HepG2 (cell line): ENCODE measurements around the gene SERHL2. TPM values are rescaled to one million over a fixed set of nuclear protein-coding genes. Genes with fewer than 3 reads are reported as not detected.

Experiments
- ATAC-seq: fragments of 200-7000 bp; cut with Tn5 transposase; 3 replicates; pipeline ENCODE4 v1.9.1; 2020; ENCODE audit warnings: mild to moderate bottlenecking, moderate library complexity
- BruUV-seq: library from RNA; stranded (reverse); fragments of 400-500 nt; replicated peaks from 2 replicates; lab custom pipeline; 2021; lab: Mats Ljungman, UMichigan
- CTCF ChIA-PET: fragments of 300-600 bp; formaldehyde crosslinking; extraction: SDS; loops from one replicate; lab custom pipeline; 2021; ENCODE audit warnings: low total read pairs, inconsistent platforms, low intra/inter-chr PET ratio; lab: Yijun Ruan, JAX
- POLR2A ChIA-PET: fragments of 350-600 bp; sonication (Branson Sonifier 250); formaldehyde crosslinking; loops from one replicate; lab custom pipeline; 2020; ENCODE audit warnings: antibody characterized with exemption, inconsistent platforms; lab: Yijun Ruan, JAX
- DNase-seq: peaks from one replicate; pipeline ENCODE4 v3.0.0-alpha.2; 2015; ENCODE audit warnings: low spot score
- FAIRE-seq: peaks from 3 replicates; lab custom pipeline; 2011; peaks lifted over from hg19 to GRCh38; lab: Jason Lieb, UNC
- H2AFZ ChIP-seq: one replicate; pipeline ENCODE4 v1.6.1; 2011; ENCODE audit warnings: low read length, inconsistent platforms
- H3K27ac ChIP-seq: fragments of 300-600 bp; 3 replicates; pipeline ENCODE4 v1.8.0; 2011; ENCODE audit warnings: mixed run types, mild to moderate bottlenecking, mixed read lengths, low read length, inconsistent platforms; ENCODE audit not compliant: insufficient read depth; ENCODE audit errors: extremely low read length
- H3K27me3 ChIP-seq, 2 experiments: fragments of 200-600 bp in 1 of 2; 2 replicates in 1 of 2; 3 replicates in 1 of 2; pipeline versions ENCODE4 v1.6.0 to v1.8.0; 2011; ENCODE audit warnings: low read length in 2 of 2, mild to moderate bottlenecking in 2 of 2, moderate library complexity in 2 of 2, inconsistent platforms in 1 of 2; ENCODE audit not compliant: insufficient read depth in 2 of 2, control insufficient read depth in 1 of 2
- H3K36me3 ChIP-seq, 2 experiments: fragments of 200-600 bp in 1 of 2; replicated peaks in 1 of 2; 2 replicates in 1 of 2; 3 replicates in 1 of 2; pipeline versions ENCODE4 v1.5.1 to v1.8.0; 2011; ENCODE audit warnings: low read length in 2 of 2, inconsistent platforms in 1 of 2; ENCODE audit not compliant: insufficient read depth in 2 of 2, control insufficient read depth in 1 of 2
- H3K4me1 ChIP-seq: 2 replicates; pipeline ENCODE4 v1.5.1; 2012; ENCODE audit warnings: low read length, inconsistent platforms; ENCODE audit not compliant: insufficient read depth
- H3K4me2 ChIP-seq: 2 replicates; pipeline ENCODE4 v1.6.0; 2011; ENCODE audit warnings: low read depth, low read length, inconsistent platforms
- H3K4me3 ChIP-seq, 3 experiments: fragments of 200-600 bp in 1 of 3; sonication (generic), shearing (Covaris generic) in 1 of 3; replicated peaks in 1 of 3; 2 replicates each; pipeline ENCODE4 v1.5.1; 2011 to 2016; ENCODE audit warnings: low read length in 3 of 3, inconsistent platforms in 2 of 3, low read depth in 2 of 3, mild to moderate bottlenecking in 2 of 3, control low read depth in 1 of 3, mixed read lengths in 1 of 3; ENCODE audit not compliant: insufficient read depth in 1 of 3
- H3K79me2 ChIP-seq: one replicate; pipeline ENCODE4 v1.6.1; 2011; ENCODE audit warnings: low read length, inconsistent platforms; ENCODE audit not compliant: insufficient read depth
- H3K9ac ChIP-seq: 2 replicates; pipeline ENCODE4 v1.6.0; 2011; ENCODE audit warnings: mild to moderate bottlenecking, low read depth, low read length, inconsistent platforms; ENCODE audit not compliant: insufficient read depth
- H3K9me3 ChIP-seq: 2 replicates; pipeline ENCODE4 v1.5.1; 2012; ENCODE audit warnings: mild to moderate bottlenecking, low read length
- H4K20me1 ChIP-seq: 2 replicates; pipeline ENCODE4 v1.6.0; 2011; ENCODE audit warnings: inconsistent platforms, mild to moderate bottlenecking, low read length, moderate library complexity; ENCODE audit not compliant: insufficient read depth
- AKAP8 ChIP-seq: sonication (generic); formaldehyde crosslinking; IDR thresholded peaks from 2 replicates; pipeline ENCODE4 v1.5.1; 2020; ENCODE audit warnings: mild to moderate bottlenecking, missing genetic modification reagents
- GZF1 ChIP-seq: sonication (generic); formaldehyde crosslinking; IDR thresholded peaks from 2 replicates; pipeline ENCODE4 v1.5.1; 2020; ENCODE audit warnings: mild to moderate bottlenecking, missing genetic modification reagents
- NR2F2 ChIP-seq: IDR thresholded peaks from 2 replicates; pipeline ENCODE4 v1.6.1; 2012; ENCODE audit warnings: low read depth, inconsistent platforms, borderline replicate concordance
- SOX13 ChIP-seq, 3 experiments: fragments of 450-650 bp in 1 of 3; sonication (generic) in 1 of 3; formaldehyde crosslinking in 1 of 3; IDR thresholded peaks in 2 of 3; conservative IDR thresholded peaks in 1 of 3; 2 replicates each; pipeline versions ENCODE4 v1.5.0 to v1.6.1; 2016 to 2020; ENCODE audit warnings: antibody characterized with exemption in 1 of 3, mild to moderate bottlenecking in 1 of 3, missing compliant biosample characterization in 1 of 3, missing genetic modification reagents in 1 of 3, moderate library complexity in 1 of 3
- SRF ChIP-seq: IDR thresholded peaks from 2 replicates; pipeline ENCODE4 v1.6.1; 2011; ENCODE audit warnings: mild to moderate bottlenecking, low read depth, low read length, moderate library complexity
- ZBTB8A ChIP-seq: sonication (generic); formaldehyde crosslinking; IDR thresholded peaks from 2 replicates; pipeline ENCODE4 v1.4.0; 2020; ENCODE audit warnings: mild to moderate bottlenecking, low read depth, missing genetic modification reagents, borderline replicate concordance
- ZNF564 ChIP-seq: sonication (generic); formaldehyde crosslinking; IDR thresholded peaks from 2 replicates; pipeline ENCODE4 v1.8.1; 2023; ENCODE audit warnings: mild to moderate bottlenecking, missing genetic modification reagents
- ZNF589 ChIP-seq: sonication (generic); formaldehyde crosslinking; conservative IDR thresholded peaks from 2 replicates; pipeline ENCODE4 v1.8.0; 2022; ENCODE audit warnings: mild to moderate bottlenecking, moderate library complexity, missing genetic modification reagents
- ZNF839 ChIP-seq: sonication (generic); formaldehyde crosslinking; IDR thresholded peaks from 2 replicates; pipeline ENCODE4 v1.4.0; 2020; ENCODE audit warnings: missing genetic modification reagents, mild to moderate bottlenecking, borderline replicate concordance
- WGBS: methylation state at CpG from one replicate; pipeline ENCODE4 v1.1.6; 2017; ENCODE audit warnings: low lambda C conversion rate; 5-methylcytosine and 5-hydroxymethylcytosine counted together
- in situ Hi-C: cut with HindIII; loops from 2 replicates; pipeline ENCODE4 v1.10.0; 2017; ENCODE audit warnings: low pct_unique_long_range_greater_than_20kb; ENCODE audit not compliant: extremely low pct_ligation_motif_present
- intact Hi-C: fragments of 100-400 bp; cut with micrococcal nuclease; formaldehyde crosslinking; loops from one replicate; pipeline ENCODE4 v1.10.0; 2022; ENCODE audit not compliant: unreplicated experiment
- polyA plus RNA-seq, 8 experiments: library from polyadenylated mRNA; depleted of rRNA in 3 of 8; stranded (reverse) in 7 of 8; unstranded in 1 of 8; fragments of >200 nt; fragmentation: Illumina TruSeq in 4 of 8; extraction: Trizol in 4 of 8; gene quantifications; 2 replicates each; pipeline versions ENCODE4 v1.2.1 to v1.2.3, GENCODE V29; 2011 to 2016; ENCODE audit warnings: low read depth in 4 of 8, missing spikeins in 1 of 8, mixed read lengths in 1 of 8; ENCODE audit not compliant: insufficient read depth in 1 of 8
- total RNA-seq, 5 experiments: library from RNA; depleted of rRNA; stranded (reverse); fragments of >200 nt; fragmentation: Illumina TruSeq; extraction: Trizol; gene quantifications; 2 replicates each; pipeline ENCODE4 v1.2.3, GENCODE V29; 2016; ENCODE audit warnings: low read depth in 1 of 5
- TF ChIP-seq, protein P1 (sequence below): sonication (generic); formaldehyde crosslinking; IDR thresholded peaks from 2 replicates; pipeline ENCODE4; 2020; ENCODE audit warnings: missing genetic modification reagents, mild to moderate bottlenecking, borderline replicate concordance
- TF ChIP-seq, protein P2 (sequence below): sonication (generic); formaldehyde crosslinking; IDR thresholded peaks from 2 replicates; pipeline ENCODE4 v1.5.0; 2020; ENCODE audit warnings: missing genetic modification reagents
- TF ChIP-seq, protein P3 (sequence below): IDR thresholded peaks from 2 replicates; pipeline ENCODE4 v1.6.1; 2018; ENCODE audit warnings: missing genetic modification reagents

Gene SERHL2
- total and polyA plus RNA-seq, 2 of the 13 experiments (the other 11 are each of a cell fraction or from before 2014, with no cell fraction given) = 1.0 to 1.8 TPM

DNA sequence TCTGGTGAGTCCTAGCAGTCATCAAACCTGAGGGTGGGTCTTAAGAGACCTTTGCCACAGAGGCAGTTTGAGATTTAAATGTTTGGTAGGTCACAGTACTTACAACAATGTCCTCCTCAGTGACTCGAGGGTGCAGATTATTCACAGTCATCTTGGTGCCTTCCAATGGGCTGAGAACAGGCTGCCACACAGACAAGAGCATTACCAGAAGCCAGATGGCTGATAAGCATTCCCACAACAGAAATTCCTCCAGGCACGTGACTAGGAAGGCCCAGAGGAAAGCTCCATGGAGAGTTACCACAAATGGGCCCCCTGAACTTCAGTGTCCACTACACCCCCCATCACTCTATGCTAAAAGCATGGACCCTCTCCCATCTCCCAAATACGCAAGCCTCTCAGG is 41.7 kb downstream of the SERHL2 start (continued):
- TF ChIP-seq, protein P1, sequence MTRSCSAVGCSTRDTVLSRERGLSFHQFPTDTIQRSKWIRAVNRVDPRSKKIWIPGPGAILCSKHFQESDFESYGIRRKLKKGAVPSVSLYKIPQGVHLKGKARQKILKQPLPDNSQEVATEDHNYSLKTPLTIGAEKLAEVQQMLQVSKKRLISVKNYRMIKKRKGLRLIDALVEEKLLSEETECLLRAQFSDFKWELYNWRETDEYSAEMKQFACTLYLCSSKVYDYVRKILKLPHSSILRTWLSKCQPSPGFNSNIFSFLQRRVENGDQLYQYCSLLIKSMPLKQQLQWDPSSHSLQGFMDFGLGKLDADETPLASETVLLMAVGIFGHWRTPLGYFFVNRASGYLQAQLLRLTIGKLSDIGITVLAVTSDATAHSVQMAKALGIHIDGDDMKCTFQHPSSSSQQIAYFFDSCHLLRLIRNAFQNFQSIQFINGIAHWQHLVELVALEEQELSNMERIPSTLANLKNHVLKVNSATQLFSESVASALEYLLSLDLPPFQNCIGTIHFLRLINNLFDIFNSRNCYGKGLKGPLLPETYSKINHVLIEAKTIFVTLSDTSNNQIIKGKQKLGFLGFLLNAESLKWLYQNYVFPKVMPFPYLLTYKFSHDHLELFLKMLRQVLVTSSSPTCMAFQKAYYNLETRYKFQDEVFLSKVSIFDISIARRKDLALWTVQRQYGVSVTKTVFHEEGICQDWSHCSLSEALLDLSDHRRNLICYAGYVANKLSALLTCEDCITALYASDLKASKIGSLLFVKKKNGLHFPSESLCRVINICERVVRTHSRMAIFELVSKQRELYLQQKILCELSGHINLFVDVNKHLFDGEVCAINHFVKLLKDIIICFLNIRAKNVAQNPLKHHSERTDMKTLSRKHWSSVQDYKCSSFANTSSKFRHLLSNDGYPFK (CRISPR knock-in tag) = no peak

DNA sequence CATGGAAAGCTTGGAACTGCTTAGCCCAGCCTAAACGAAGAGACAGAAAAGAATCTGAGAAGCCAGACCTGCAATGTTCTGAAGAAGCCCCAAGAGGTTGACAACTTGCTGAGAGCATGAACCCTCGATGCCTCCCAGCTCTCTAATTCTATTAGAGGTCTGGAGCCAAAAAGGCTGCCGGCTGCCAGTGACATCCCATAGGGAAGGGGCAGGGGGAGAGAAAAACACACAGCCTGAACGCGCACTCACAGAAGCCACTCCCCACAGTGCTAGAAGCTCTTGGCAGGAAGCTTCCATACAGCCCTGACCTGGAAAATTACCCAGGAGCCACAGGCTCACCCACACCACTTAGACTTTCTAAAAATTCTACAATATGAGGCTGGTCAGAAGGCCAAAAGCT is 42.6 kb downstream of the SERHL2 start:
- Histone ChIP-seq H3K4me1 (peaks cover 7% of the 10 kb centered on the region), H3K27ac (no peak overlapping the region), H3K79me2 (peaks cover 9% of the 10 kb centered on the region), H4K20me1 (no peaks in the 10 kb centered on the region), H3K27me3 (no peaks in the 10 kb centered on the region), H3K9ac (no peak overlapping the region), H3K4me2 (no peak overlapping the region), H3K36me3 (peaks cover 56 to 90% of the 10 kb centered on the region in 2 experiments), H2AFZ (no peak overlapping the region), H3K9me3 (no peaks in the 10 kb centered on the region), H3K4me3 (no peak overlapping the region)
- POLR2A ChIA-PET = no interaction called here
- no peak for ATAC-seq
- BruUV-seq = no TSS peak
- in situ Hi-C loops = no loop called here
- no peak for DNase-seq
- 100% methylated on average over 5 of the region's 5 CpGs for WGBS
- TF ChIP-seq AKAP8 (CRISPR knock-in tag) = no peak
- TF ChIP-seq NR2F2 = no peak
- TF ChIP-seq, protein P2, sequence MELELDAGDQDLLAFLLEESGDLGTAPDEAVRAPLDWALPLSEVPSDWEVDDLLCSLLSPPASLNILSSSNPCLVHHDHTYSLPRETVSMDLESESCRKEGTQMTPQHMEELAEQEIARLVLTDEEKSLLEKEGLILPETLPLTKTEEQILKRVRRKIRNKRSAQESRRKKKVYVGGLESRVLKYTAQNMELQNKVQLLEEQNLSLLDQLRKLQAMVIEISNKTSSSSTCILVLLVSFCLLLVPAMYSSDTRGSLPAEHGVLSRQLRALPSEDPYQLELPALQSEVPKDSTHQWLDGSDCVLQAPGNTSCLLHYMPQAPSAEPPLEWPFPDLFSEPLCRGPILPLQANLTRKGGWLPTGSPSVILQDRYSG (CRISPR knock-in tag) = no peak
- no peak for TF ChIP-seq ZNF564
- TF ChIP-seq ZBTB8A = no peak
- TF ChIP-seq, protein P3, sequence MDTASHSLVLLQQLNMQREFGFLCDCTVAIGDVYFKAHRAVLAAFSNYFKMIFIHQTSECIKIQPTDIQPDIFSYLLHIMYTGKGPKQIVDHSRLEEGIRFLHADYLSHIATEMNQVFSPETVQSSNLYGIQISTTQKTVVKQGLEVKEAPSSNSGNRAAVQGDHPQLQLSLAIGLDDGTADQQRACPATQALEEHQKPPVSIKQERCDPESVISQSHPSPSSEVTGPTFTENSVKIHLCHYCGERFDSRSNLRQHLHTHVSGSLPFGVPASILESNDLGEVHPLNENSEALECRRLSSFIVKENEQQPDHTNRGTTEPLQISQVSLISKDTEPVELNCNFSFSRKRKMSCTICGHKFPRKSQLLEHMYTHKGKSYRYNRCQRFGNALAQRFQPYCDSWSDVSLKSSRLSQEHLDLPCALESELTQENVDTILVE (CRISPR knock-in tag) = no peak
- TF ChIP-seq GZF1 (CRISPR knock-in tag) = no peak
- TF ChIP-seq ZNF589 (CRISPR knock-in tag) = no peak
- TF ChIP-seq ZNF839 (CRISPR knock-in tag) = no peak
- TF ChIP-seq SOX13 (IDR thresholded peaks at IDR 0.05) = no peak
- TF ChIP-seq SOX13 (CRISPR knock-in tag; conservative IDR thresholded peaks at IDR 0.05 in 1 of 2, IDR thresholded peaks at IDR 0.05 in 1 of 2) = no peak
- no peak for TF ChIP-seq SRF
- CTCF ChIA-PET = no interaction called here
- intact Hi-C loops = no loop called here
- no peak for FAIRE-seq
